ENCODE data around the gene FAM227A.

FAM227A gene

DNA sequence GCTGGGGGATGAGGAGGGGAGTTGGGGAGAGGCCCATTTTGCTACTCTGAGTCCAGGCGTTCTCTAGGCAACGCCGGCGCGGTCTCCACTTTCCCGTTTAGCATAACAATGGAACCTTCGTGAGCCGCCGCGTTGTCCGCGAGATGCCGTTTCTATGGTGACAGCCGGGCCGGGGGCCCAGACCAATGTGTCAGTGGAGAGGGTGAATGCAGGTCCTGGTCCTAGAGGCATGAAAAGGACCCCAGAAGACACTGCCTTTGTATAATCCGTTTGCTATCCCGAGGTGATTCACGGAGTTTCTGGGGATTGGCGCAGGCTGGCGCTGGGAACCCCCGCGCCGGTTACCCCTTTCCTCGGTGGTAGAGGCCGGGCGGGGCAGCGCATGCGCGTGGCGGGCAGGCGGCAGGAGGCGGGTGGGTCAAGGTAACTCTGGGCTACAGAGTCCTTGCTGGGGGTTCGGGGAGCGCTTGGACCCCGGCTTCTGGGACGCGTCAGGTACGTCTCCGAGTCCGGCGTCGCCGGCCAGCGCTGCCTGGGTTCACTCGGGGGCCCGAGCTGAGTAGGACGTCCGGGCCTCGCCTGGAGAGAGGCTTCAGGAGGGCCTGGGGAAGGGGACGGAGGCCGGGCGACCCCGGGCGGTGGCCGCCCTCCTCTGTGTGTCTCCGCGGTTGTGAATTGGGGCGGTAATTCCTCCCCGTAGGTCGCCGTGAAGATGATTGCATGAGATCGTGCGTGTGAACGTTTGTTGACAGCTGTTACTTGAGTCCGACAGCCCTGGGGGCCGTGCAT, at the start of gene FAM227A, which contains the start of gene CBY1:
Gene FAM227A, minus strand, starts transcription at position 137 of the 789 bp plus-strand sequence. CDS start 6,224 bp downstream, outside the sequence.
Gene CBY1, plus strand, starts transcription at position 383 of the 789 bp plus-strand sequence. CDS start 11,417 bp downstream, outside the sequence.
- TF ChIP-seq, protein P1, sequence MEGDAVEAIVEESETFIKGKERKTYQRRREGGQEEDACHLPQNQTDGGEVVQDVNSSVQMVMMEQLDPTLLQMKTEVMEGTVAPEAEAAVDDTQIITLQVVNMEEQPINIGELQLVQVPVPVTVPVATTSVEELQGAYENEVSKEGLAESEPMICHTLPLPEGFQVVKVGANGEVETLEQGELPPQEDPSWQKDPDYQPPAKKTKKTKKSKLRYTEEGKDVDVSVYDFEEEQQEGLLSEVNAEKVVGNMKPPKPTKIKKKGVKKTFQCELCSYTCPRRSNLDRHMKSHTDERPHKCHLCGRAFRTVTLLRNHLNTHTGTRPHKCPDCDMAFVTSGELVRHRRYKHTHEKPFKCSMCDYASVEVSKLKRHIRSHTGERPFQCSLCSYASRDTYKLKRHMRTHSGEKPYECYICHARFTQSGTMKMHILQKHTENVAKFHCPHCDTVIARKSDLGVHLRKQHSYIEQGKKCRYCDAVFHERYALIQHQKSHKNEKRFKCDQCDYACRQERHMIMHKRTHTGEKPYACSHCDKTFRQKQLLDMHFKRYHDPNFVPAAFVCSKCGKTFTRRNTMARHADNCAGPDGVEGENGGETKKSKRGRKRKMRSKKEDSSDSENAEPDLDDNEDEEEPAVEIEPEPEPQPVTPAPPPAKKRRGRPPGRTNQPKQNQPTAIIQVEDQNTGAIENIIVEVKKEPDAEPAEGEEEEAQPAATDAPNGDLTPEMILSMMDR (IDR thresholded peaks at IDR 0.05), result no peak
- TF ChIP-seq ZFX (IDR thresholded peaks at IDR 0.05; ENCODE audit: borderline replicate concordance), result no peak
- peak within 1 kb of the TSS; percentile 80 for H3K27ac ChIP-seq

DNA sequence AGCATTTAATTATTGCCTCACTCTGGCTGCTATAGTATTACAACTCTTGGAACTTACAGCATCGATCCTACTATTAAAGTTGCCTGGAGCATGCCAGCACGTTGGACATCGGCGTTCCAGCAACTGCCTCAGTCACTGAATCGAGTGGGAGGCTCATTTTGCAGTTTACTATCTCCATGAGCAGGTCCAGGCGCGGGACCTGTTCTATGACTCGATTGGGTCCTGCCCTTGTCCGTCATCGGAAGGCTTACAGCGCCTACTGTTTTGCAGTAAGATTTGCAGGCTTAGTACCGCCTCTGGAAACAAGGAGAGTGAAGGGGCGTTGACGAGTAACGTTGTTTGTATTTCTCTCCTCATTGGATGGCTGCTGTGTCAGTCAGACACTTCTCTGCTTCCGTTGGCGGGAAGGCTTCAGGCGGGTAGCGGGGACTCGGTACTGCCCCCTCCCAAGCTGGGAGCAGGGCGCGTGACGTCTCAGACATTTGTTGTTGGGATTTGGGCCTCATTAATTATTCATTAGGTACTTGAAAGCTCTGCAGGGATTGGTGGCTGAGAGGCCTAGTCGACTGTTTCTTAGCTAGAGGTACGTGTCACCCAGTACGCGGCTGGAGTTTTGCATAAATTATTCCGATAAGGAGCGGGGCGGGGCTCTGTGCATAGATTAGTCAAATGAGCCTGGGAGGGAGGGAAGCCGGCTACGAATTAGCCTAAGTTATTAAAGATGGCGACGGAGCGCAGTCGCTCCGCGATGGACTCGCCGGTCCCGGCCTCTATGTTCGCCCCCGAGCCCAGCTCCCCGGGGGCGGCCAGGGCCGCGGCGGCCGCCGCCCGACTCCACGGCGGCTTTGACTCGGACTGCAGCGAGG, 49.3 kb upstream of the FAM227A start, which contains the start of gene GTPBP1:
Gene GTPBP1, plus strand, starts transcription at position 710 of the 866 bp plus-strand sequence. Its CDS starts 12 bp downstream, at position 722.
- H3K27ac ChIP-seq, result peak within 1 kb of the TSS; percentile 91
- TF ChIP-seq, protein P1 (IDR thresholded peaks at IDR 0.05), result no peak
- TF ChIP-seq ZFX (IDR thresholded peaks at IDR 0.05; ENCODE audit: borderline replicate concordance), result no peak

DNA sequence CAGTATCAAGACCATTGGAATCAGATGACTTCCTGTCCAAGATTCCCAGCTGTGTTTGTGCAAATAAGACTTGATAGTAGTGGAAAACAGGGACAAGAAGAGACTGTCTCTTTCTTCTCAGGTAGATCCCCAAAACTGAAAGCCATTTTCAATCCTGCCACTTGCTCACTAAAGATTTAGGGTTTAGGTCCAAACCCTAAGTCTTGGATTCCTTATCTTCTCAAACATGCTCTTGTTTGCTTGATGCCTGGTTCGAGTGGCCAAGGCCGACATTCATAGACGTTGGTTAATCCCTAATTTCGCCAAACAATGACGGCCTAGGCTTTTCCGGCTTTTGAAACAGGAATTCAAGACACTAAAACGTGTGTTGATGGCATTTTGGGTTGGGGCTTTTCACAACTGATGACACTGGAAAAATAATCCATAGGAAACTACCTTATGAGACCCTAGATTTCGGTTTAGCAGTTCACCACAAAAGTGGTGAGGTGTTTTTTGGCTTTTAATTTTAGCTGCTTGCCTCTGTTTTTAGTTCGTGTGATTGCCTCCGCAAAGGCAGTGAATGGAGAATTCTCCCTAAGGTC, 48.6 kb upstream of the FAM227A start:
- H3K27ac ChIP-seq, result peak overlapping the region; percentile 91
- TF ChIP-seq, protein P1 (IDR thresholded peaks at IDR 0.05), result no peak
- no peak for TF ChIP-seq ZFX (IDR thresholded peaks at IDR 0.05; ENCODE audit: borderline replicate concordance)

DNA sequence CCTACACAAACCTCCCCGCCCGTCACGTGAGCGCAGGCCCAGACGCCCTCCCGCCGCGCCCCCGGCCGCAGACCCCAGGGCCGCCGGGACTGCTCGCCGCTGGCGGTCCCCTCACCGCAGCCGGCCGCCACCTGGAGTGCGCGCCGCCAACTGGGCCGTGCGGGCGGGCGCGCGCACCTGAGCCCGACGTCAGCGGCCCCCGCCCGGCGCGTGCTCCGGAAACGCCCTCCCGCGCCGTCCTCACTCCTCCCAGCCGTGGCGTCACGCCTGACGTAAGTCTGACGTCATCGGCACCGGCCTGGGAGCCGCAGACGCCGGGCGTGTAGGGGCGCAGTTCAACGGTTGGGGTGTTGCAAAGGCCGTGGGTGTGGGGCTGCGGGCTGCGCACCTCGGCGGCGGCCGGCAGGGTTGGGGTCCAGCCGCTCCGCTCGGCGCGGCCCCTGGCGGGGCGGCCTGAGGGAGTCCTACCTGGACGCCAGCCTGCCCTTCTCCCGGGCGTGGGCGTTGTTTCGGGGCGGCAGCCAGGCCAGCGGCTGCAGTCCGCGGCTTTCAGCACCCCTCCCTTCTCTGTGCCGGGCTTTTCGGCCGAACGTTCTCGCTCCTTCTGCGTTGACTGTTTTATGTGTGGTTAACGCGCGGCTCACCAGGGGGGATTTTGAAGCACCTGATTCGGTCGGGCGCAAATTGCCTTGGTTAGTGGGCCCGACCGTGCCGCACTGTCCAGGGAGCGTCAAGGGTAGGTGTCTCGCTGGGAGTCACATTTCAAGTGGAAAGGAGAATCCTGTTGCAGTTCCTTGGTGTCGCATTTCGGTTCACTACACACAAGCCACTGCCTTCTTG, 44.8 kb upstream of the FAM227A start, which contains the start of gene JOSD1:
Gene JOSD1, minus strand, starts transcription at position 155 of the 840 bp plus-strand sequence. CDS start 956 bp downstream, outside the sequence.
- H3K27ac ChIP-seq, result peak within 1 kb of the TSS; percentile 83
- TF ChIP-seq, protein P1 (IDR thresholded peaks at IDR 0.05), result 0 out of 2 replicates have a peak, but pooled peaks have one; percentile 4
- no peak for TF ChIP-seq ZFX (IDR thresholded peaks at IDR 0.05; ENCODE audit: borderline replicate concordance)

DNA sequence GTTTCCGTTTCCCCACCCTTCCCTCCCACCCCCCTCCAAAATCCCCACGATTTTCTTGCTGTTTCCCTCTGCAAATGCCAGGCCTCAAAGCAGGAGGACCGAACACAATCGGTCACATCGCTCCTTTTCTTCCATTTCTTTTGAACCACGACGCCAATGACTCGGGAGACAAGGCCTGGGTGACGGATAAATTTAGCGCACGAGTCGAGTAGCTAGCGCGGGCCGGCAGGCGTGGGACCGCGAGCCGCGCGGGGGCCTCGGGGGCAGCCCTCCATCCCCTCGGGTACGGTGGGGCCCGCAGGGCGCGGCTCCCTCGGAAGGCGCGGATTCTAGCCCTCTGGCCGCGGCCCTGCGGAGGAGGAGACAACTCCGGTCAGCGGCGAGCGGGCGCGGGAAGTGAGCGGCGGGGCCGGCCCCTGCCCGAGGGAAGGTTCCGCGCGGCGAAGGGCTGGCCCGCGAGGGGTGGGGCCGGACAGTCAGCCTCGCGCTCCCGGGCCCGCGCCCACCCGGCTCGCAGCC, 44.1 kb upstream of the FAM227A start:
- H3K27ac ChIP-seq, result peak overlapping the region; percentile 83
- TF ChIP-seq, protein P1 (IDR thresholded peaks at IDR 0.05), result no peak
- no peak for TF ChIP-seq ZFX (IDR thresholded peaks at IDR 0.05; ENCODE audit: borderline replicate concordance)

DNA sequence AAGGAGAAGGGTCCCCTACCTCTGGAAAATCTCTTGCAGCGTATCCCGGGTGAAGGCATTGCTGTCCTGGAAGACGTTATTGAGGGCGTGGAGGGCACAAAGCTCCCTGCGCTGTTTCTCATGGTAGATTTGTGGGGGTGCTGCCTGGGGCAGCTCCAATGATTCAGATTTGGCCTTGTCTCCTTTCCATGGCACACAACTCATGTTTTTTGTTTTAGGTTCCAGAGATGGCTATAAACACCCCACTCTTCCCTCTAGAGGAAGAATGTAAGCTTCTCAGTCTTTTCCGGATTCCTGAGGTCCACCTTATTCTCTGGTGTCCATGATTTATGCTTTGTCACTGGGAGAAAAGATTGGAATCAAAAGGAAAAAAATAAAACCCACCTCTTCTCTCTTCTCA, 43.6 kb upstream of the FAM227A start:
- peak overlapping the region; percentile 83 for H3K27ac ChIP-seq
- TF ChIP-seq ZFX (IDR thresholded peaks at IDR 0.05; ENCODE audit: borderline replicate concordance), result no peak
- TF ChIP-seq, protein P1 (IDR thresholded peaks at IDR 0.05), result no peak

Data from 22Rv1 (cell line).